Transverse colon (tissue), 4 donors: ENCODE measurements around the gene PTPRN2. TPM values are rescaled to one million over a fixed set of nuclear protein-coding genes. Genes with fewer than 3 reads are reported as not detected.

Experiments
- DNase-seq: peaks from one replicate; pipeline ENCODE4 v3.0.0-alpha.2; 2019
- H3K27ac ChIP-seq, 4 donors: fragments of 200-600 bp; sonication (generic); 2 replicates each; pipeline ENCODE4 v1.5.1; 2016 to 2018; ENCODE audit warnings: inconsistent platforms in 4 of 4
- H3K27me3 ChIP-seq: fragments of 200-600 bp; sonication (generic); 2 replicates; pipeline ENCODE4 v1.5.1; 2017; ENCODE audit warnings: inconsistent platforms
- H3K36me3 ChIP-seq, 4 donors: fragments of 200-600 bp; sonication (generic); 2 replicates each; pipeline ENCODE4 v1.5.1; 2017 to 2019; ENCODE audit warnings: inconsistent platforms in 4 of 4
- H3K4me1 ChIP-seq, 4 donors: fragments of 200-600 bp; sonication (generic); 2 replicates each; pipeline ENCODE4 v1.5.1; 2017 to 2020; ENCODE audit warnings: inconsistent platforms in 4 of 4
- H3K4me3 ChIP-seq, 4 donors: fragments of 200-600 bp; sonication (generic); 1 replicate in 1 of 4; 2 replicates in 3 of 4; pipeline versions ENCODE4 v1.5.1 to v1.6.1; 2017 to 2019; ENCODE audit warnings: inconsistent platforms in 4 of 4
- H3K9me3 ChIP-seq, 2 donors: fragments of 200-600 bp; sonication (generic); 2 replicates each; pipeline ENCODE4 v1.5.1; 2017 to 2019; ENCODE audit warnings: inconsistent platforms in 2 of 2
- EP300 ChIP-seq: sonication (generic); formaldehyde crosslinking; IDR thresholded peaks from one replicate; pipeline ENCODE4 v1.6.1; 2017; ENCODE audit warnings: antibody characterized with exemption, low read depth
- POLR2A ChIP-seq: fragments of 450-650 bp; IDR thresholded peaks from one replicate; pipeline ENCODE4 v1.6.1; 2016; ENCODE audit warnings: antibody characterized with exemption, mild to moderate bottlenecking, moderate library complexity
- POLR2AphosphoS5 ChIP-seq, 3 donors: sonication (generic); formaldehyde crosslinking; IDR thresholded peaks; one replicate each; pipeline ENCODE4 v1.6.1; 2016; ENCODE audit warnings: antibody characterized with exemption in 3 of 3
- WGBS, 2 donors: methylation state at CpG; one replicate each; pipeline ENCODE4 v1.1.5; 2018; ENCODE audit warnings: low coverage in 1 of 2; 5-methylcytosine and 5-hydroxymethylcytosine counted together
- in situ Hi-C, 4 donors: fragments of 200-750 bp; cut with MboI; loops; one replicate each; pipeline versions ENCODE4 v1.15.0 to v1.15.1; 2017; ENCODE audit warnings: low sequenced_read_pairs in 3 of 4, low pct_ligation_motif_present in 1 of 4, low pct_unique_long_range_greater_than_20kb in 1 of 4
- intact Hi-C: fragments of 100-400 bp; cut with DNase I; formaldehyde crosslinking; loops from one replicate; pipeline ENCODE4 v1.15.1; 2023; ENCODE audit warnings: low total_unique reads
- total RNA-seq, 4 donors: library from RNA; depleted of rRNA; stranded (reverse); fragments of >200 nt; gene quantifications; one replicate each; pipeline ENCODE4 v1.1.0, GENCODE V29; 2016
- TF ChIP-seq, protein P1 (sequence below), 5 experiments: fragments of 200-600 bp in 3 of 5; fragments of 450-650 bp in 2 of 5; sonication (generic) in 3 of 5; IDR thresholded peaks; 1 replicate in 2 of 5; 2 replicates in 3 of 5; pipeline ENCODE4 v1.5.1; 2016 to 2017; ENCODE audit warnings: antibody characterized with exemption in 5 of 5, inconsistent platforms in 3 of 5, mild to moderate bottlenecking in 2 of 5, moderate library complexity in 1 of 5

Gene PTPRN2
- total RNA-seq, 4 donors from 2014 or later, result 15.4 to 31.1 (median 21.8) TPM

GRCh38 chr7:157850481-157851444 is 736.9 kb downstream of the PTPRN2 start:
- H3K9me3 ChIP-seq, result no peaks in the 10 kb centered on the region
- 71 to 85% methylated on average over 5 to 20 of the region's 20 CpGs for WGBS, 2 donors

GRCh38 chr7:157849726-157850125 is 737.9 kb downstream of the PTPRN2 start:
- H3K27ac ChIP-seq, result no peak overlapping the region
- no peaks in the 10 kb centered on the region for H3K27me3 ChIP-seq
- 77 to 83% methylated on average over 6 to 10 of the region's 10 CpGs for WGBS, 2 donors
- no peak for DNase-seq
- H3K36me3 ChIP-seq, result no peaks in the 10 kb centered on the region
- intact Hi-C loops, result no loop called here
- no peaks in the 10 kb centered on the region for H3K9me3 ChIP-seq
- peaks cover 0 to 8% (median 4%) of the 10 kb centered on the region in 4 donors for H3K4me1 ChIP-seq
- TF ChIP-seq EP300 (no peak), POLR2AphosphoS5 (IDR thresholded peaks at IDR 0.05) (no peak), POLR2A (no peak)
- TF ChIP-seq, protein P1, sequence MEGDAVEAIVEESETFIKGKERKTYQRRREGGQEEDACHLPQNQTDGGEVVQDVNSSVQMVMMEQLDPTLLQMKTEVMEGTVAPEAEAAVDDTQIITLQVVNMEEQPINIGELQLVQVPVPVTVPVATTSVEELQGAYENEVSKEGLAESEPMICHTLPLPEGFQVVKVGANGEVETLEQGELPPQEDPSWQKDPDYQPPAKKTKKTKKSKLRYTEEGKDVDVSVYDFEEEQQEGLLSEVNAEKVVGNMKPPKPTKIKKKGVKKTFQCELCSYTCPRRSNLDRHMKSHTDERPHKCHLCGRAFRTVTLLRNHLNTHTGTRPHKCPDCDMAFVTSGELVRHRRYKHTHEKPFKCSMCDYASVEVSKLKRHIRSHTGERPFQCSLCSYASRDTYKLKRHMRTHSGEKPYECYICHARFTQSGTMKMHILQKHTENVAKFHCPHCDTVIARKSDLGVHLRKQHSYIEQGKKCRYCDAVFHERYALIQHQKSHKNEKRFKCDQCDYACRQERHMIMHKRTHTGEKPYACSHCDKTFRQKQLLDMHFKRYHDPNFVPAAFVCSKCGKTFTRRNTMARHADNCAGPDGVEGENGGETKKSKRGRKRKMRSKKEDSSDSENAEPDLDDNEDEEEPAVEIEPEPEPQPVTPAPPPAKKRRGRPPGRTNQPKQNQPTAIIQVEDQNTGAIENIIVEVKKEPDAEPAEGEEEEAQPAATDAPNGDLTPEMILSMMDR (IDR thresholded peaks at IDR 0.05), result no peak
- in situ Hi-C loops, result loop anchor here in 1 of 4 donors (25.0 kb wide), 1 partner anchor 412 kb away; no protein-coding TSS in a partner anchor
- no peak overlapping the region for H3K4me3 ChIP-seq

More at GRCh38 chr7:157850481-157851444, 736.9 kb downstream of the PTPRN2 start:
- Histone ChIP-seq H3K4me3 (no peak overlapping the region), H3K4me1 (peaks cover 0 to 8% (median 4%) of the 10 kb centered on the region in 4 donors), H3K27ac (no peak overlapping the region), H3K36me3 (no peaks in the 10 kb centered on the region), H3K27me3 (no peaks in the 10 kb centered on the region)
- DNase-seq, result no peak
- TF ChIP-seq POLR2AphosphoS5 (IDR thresholded peaks at IDR 0.05) (no peak), POLR2A (no peak), EP300 (no peak)
- TF ChIP-seq, protein P1 (IDR thresholded peaks at IDR 0.05), result no peak
- in situ Hi-C loops (loop anchor here in 1 of 4 donors (25.0 kb wide), 1 partner anchor 413 kb away; no protein-coding TSS in a partner anchor), intact Hi-C loops (no loop called here)

DNA sequence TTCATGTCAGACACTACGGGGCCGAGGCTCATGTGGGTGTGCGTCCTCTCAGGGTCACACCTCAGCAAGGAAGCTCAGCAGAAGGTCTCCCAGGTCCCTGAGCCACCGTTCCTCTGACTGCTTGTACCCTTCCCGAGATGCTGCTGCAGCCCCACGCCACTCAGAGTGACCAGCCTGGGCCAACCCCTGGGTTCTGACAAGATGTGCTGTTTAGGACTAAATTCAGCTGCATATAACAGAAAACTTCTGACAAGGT is 738.4 kb downstream of the PTPRN2 start:
- DNase-seq, result no peak
- intact Hi-C loops, result no loop called here

More for the DNA sequence above, 738.4 kb downstream of the PTPRN2 start:
- TF ChIP-seq, protein P1 (IDR thresholded peaks at IDR 0.05), result no peak
- TF ChIP-seq POLR2AphosphoS5 (IDR thresholded peaks at IDR 0.05) (no peak), EP300 (no peak), POLR2A (no peak)
- no peaks in the 10 kb centered on the region for H3K27me3 ChIP-seq
- H3K9me3 ChIP-seq, result no peaks in the 10 kb centered on the region
- WGBS, 2 donors, result 87% methylated on average over 6 of the region's 6 CpGs; no CpG with 5 or more reads in 1 of the 2 donors
- no peaks in the 10 kb centered on the region for H3K36me3 ChIP-seq
- in situ Hi-C loops, result no loop called here
- H3K4me1 ChIP-seq, result peaks cover 0 to 8% (median 4%) of the 10 kb centered on the region in 4 donors
- H3K4me3 ChIP-seq, result no peak overlapping the region
- H3K27ac ChIP-seq, result no peak overlapping the region
